Stimulated activated naive CD8-positive, alpha-beta T cell treated with anti-CD3 and anti-CD28 coated beads, Interleukin-15, amount 100 ng/mL, for 72 hours (primary cell): ENCODE results near the gene LIMK2.
"Not testable (repeated sequence)": the region's sequence is repeated elsewhere in the genome, so short reads cannot be mapped to it uniquely, and the experiment has no call there.

Experiments
- ATAC-seq: fragments of 150-1000 bp; cut with Tn5 transposase; 2 replicates; pipeline ENCODE4 v1.10.0; 2021; ENCODE audit warnings: mild to moderate bottlenecking, moderate library complexity
- DNase-seq, 2 donors: peaks; one replicate each; pipeline ENCODE4 v3.0.0; 2021 to 2022
- H3K27ac Mint-ChIP-seq, 2 donors: one replicate each; pipeline ENCODE4 v1.8.0; 2022; ENCODE audit warnings: mild to moderate bottlenecking in 2 of 2, mixed read lengths in 2 of 2, moderate library complexity in 2 of 2
- H3K27me3 Mint-ChIP-seq: one replicate; pipeline ENCODE4 v1.8.0; 2022; ENCODE audit warnings: mixed read lengths
- H3K4me1 Mint-ChIP-seq: one replicate; pipeline ENCODE4 v1.8.0; 2022; ENCODE audit warnings: mild to moderate bottlenecking, mixed read lengths
- H3K4me3 Mint-ChIP-seq, 2 donors: one replicate each; pipeline ENCODE4 v1.8.0; 2022; ENCODE audit warnings: mild to moderate bottlenecking in 2 of 2, mixed read lengths in 2 of 2, moderate library complexity in 1 of 2
- H3K9me3 Mint-ChIP-seq, 2 donors: one replicate each; pipeline ENCODE4 v1.8.0; 2022; ENCODE audit warnings: mixed read lengths in 2 of 2

LIMK2 gene

DNA sequence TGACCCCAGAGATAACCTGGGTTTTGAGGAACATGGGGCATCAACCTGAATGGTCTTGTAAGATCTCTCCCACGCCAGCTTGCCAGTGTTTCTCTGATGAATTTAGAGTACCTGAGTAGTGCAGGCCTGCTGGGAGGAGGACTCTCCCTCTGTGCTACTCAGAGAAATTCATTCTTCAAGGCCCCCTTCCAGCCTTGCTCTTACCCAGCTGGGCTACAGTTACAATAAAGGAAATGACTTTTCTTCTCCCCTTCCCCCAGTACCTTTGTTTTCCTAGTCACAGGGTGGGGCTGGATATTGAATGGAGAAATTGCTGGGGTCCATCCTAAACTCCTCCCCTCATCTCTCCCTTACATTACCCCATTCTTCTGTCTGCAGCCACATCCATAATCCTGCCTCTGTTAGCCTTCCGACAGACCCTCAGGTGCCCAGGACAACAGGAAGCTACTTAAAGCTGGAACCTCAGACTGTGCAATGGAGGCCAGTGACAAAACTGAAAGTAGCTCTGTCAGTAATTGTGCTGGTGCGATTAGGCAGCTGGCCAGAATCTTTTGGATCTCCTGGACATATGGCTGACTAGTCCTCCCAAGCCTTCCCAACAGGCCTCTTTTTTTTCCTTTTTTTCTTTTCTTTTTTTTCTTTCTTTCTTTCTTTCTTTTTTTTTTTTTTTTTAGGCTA lies 17.4 kb downstream of the LIMK2 start:
- Mint-ChIP-seq H3K4me3 (peak overlapping the region; percentile 18 to 53), H3K27me3 (no peaks in the 10 kb centered on the region), H3K9me3 (no peaks in the 10 kb centered on the region), H3K27ac (peak overlapping the region; percentile 71 to 90), H3K4me1 (peaks cover 34% of the 10 kb centered on the region)
- ATAC-seq (no peak), DNase-seq (no peak)

DNA sequence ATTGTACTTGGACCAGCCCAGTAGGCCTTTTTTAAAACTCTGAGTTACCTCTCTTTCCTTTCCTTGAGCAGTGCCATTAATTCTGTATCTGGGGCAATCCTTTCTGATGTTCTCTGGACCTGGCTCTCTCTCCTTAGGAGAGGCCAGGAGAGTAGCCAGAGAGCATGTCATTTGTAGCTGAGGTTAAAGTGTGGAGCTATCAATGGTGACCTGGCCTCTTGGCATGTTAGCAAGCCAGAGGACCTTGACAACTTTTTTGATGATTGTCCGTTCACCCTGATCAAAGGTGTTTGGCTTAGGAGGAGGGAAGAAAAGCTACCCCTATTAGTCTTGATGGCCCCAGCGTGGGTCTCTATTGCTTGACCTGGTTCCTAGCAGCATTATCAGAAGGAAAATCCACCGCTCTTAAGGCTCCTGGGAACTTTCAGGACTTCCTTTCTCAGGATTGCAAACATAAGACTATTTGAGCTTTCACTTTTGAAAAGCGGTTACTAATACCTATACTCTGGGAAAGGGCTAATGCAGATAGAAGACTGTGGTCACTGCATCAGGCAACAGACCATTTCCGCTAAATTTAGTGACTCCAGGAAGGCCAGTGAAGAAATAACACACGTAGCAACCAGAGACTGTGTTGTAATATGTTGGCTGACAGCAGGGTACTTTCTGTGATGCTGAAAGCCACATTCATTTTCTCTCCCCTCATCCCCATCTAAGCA lies 18.2 kb downstream of the LIMK2 start:
- ATAC-seq (no peak), DNase-seq (no peak)
- no peaks in the 10 kb centered on the region for H3K27me3 Mint-ChIP-seq
- peak overlapping the region in 1 of 2 donors; percentile 90 for H3K27ac Mint-ChIP-seq
- H3K4me1 Mint-ChIP-seq = peaks cover 34% of the 10 kb centered on the region
- no peaks in the 10 kb centered on the region for H3K9me3 Mint-ChIP-seq
- peak overlapping the region in 1 of 2 donors; percentile 18 for H3K4me3 Mint-ChIP-seq

- peak overlapping the region in 1 of 2 donors; percentile 90 for H3K27ac Mint-ChIP-seq
- H3K4me1 Mint-ChIP-seq = peaks cover 34% of the 10 kb centered on the region
Measured at GRCh38 chr22:31230871-31231621, 18.9 kb downstream of the LIMK2 start.

GRCh38 chr22:31233001-31233400 lies 20.9 kb downstream of the LIMK2 start:
- peaks cover 34% of the 10 kb centered on the region for H3K4me1 Mint-ChIP-seq

More at GRCh38 chr22:31230871-31231621, 18.9 kb downstream of the LIMK2 start:
- Mint-ChIP-seq H3K9me3 (no peaks in the 10 kb centered on the region), H3K4me3 (no peak overlapping the region), H3K27me3 (no peaks in the 10 kb centered on the region)
- DNase-seq (peak in 1 of 2 donors; percentile 16), ATAC-seq (no peak)

DNA sequence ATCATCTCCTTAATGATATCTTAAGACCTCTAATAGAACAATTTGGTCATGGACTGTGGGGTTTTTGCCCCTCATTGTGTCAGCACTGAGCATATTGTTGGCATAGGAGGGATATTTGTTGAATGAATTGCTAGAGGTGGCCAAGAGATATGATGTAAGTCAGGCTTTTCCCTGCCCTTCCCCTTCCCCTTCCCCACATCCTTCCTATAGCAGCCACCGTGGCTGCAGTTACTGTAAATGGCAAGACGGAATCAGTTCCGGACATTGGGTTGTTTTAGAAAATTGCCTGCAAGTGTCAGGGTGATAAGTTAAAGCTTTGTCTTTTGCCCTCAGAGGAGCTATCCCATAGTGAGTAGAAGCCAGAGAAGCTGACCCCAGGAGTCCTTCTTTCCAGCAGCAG lies 23.0 kb downstream of the LIMK2 start:
- Mint-ChIP-seq H3K27ac (peak overlapping the region in 1 of 2 donors; percentile 8), H3K4me3 (no peak overlapping the region), H3K4me1 (peaks cover 21% of the 10 kb centered on the region), H3K9me3 (no peaks in the 10 kb centered on the region), H3K27me3 (no peaks in the 10 kb centered on the region)
- ATAC-seq = no peak
- no peak for DNase-seq

More at GRCh38 chr22:31233001-31233400, 20.9 kb downstream of the LIMK2 start:
- DNase-seq = no peak
- Mint-ChIP-seq H3K4me3 (no peak overlapping the region), H3K27me3 (no peaks in the 10 kb centered on the region), H3K27ac (no peak overlapping the region), H3K9me3 (no peaks in the 10 kb centered on the region)
- no peak for ATAC-seq

DNA sequence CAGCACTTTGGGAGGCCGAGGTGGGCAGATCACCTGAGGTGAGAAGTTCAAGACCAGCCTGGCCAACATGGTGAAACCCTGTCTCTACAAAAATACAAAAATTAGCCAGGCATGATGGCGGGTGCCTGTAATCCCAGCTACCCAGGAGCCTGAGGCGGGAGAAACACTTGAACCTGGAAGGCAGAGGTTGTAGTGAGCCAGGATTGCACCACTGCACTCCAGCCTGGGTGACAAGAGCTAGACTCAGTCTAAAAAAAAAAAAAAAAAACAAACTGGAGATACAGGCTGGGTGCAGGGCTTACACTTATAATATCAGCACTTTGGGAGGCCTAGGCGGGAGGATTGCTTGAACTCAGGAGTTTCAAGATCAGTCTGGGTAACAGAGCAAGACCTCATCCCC lies 23.9 kb downstream of the LIMK2 start:
- DNase-seq, H3K27me3 Mint-ChIP-seq, ATAC-seq, H3K9me3 Mint-ChIP-seq, H3K27ac Mint-ChIP-seq, H3K4me3 Mint-ChIP-seq: not testable (repeated sequence)
- peaks cover 12% of the 10 kb centered on the region for H3K4me1 Mint-ChIP-seq

GRCh38 chr22:31238057-31238456 lies 26.0 kb downstream of the LIMK2 start:
- DNase-seq = no peak
- Mint-ChIP-seq H3K9me3 (no peaks in the 10 kb centered on the region), H3K27me3 (no peaks in the 10 kb centered on the region), H3K4me3 (no peak overlapping the region), H3K27ac (no peak overlapping the region), H3K4me1 (peaks cover 12% of the 10 kb centered on the region)
- ATAC-seq = peak; percentile 76

DNA sequence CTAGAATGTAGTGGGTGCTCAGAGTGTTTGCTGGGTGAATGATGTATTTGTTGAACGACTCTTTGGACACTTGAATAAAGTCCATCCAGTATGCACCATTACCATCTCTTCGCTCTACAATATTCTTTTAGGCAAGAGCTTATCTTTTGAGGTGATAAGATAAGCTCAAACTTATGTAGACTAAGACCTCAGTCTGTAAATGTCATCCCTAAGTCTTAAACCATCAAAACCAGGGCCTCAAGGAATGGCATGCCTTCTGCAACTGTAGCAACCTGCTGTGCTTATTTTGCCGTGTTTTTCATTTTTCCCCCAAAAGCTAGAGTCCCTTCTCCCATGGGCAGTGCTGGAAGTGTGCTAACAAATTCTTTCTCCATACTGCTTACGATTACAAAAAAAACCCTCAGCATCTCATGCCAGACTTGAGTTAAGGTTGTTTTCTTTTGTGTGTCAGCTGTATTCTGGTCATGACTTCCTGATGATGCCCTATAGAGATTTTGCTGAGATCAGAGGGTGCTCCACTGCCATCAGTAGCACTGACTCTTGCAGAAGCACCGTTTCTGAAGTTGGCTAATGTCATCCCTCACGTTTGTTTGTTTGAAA lies 27.8 kb downstream of the LIMK2 start:
- H3K27ac Mint-ChIP-seq = peak overlapping the region in 1 of 2 donors; percentile 71
- ATAC-seq = no peak
- no peak overlapping the region for H3K4me3 Mint-ChIP-seq

GRCh38 chr22:31241200-31241599 lies 29.1 kb downstream of the LIMK2 start:
- no peak for ATAC-seq
- H3K4me3 Mint-ChIP-seq = no peak overlapping the region
- no peaks in the 10 kb centered on the region for H3K27me3 Mint-ChIP-seq
- H3K4me1 Mint-ChIP-seq = peaks cover 5% of the 10 kb centered on the region
- H3K27ac Mint-ChIP-seq = no peak overlapping the region
- no peaks in the 10 kb centered on the region for H3K9me3 Mint-ChIP-seq
- DNase-seq = no peak

More for the DNA sequence above, 27.8 kb downstream of the LIMK2 start:
- no peaks in the 10 kb centered on the region for H3K27me3 Mint-ChIP-seq
- H3K9me3 Mint-ChIP-seq = no peaks in the 10 kb centered on the region
- peaks cover 5% of the 10 kb centered on the region for H3K4me1 Mint-ChIP-seq
- DNase-seq = no peak

DNA sequence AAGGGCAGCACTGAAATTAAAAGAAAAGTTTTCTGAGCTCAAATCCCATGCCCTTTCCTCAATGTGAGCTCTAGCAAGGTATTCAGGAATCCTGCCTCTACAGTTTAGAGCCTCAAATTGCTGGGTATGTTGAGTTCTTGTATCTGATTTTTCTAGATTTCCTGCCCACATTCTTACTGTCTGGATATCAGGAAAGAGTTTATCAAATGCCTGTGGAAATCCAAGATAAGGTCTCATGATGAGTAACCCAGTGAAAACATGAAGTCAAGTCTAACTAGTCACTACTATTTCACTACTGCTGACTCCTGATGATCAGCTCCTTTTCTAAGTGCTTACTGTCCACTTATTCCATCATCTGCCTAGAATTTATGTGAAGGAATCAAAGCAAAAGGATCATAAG lies 29.8 kb downstream of the LIMK2 start:
- no peaks in the 10 kb centered on the region for H3K9me3 Mint-ChIP-seq
- H3K27ac Mint-ChIP-seq = no peak overlapping the region
- no peak overlapping the region for H3K4me3 Mint-ChIP-seq
- H3K27me3 Mint-ChIP-seq = no peaks in the 10 kb centered on the region
- H3K4me1 Mint-ChIP-seq = peaks cover 9% of the 10 kb centered on the region
- ATAC-seq (no peak), DNase-seq (no peak)

GRCh38 chr22:31243339-31244045 lies 31.4 kb downstream of the LIMK2 start:
- no peak overlapping the region for H3K27ac Mint-ChIP-seq
- no peak for ATAC-seq
- no peaks in the 10 kb centered on the region for H3K9me3 Mint-ChIP-seq
- no peak overlapping the region for H3K4me3 Mint-ChIP-seq
- H3K27me3 Mint-ChIP-seq = no peaks in the 10 kb centered on the region
- H3K4me1 Mint-ChIP-seq = peaks cover 22% of the 10 kb centered on the region
- no peak for DNase-seq

GRCh38 chr22:31244046-31244942 lies 32.2 kb downstream of the LIMK2 start:
- DNase-seq (no peak), ATAC-seq (no peak)
- no peak overlapping the region for H3K4me3 Mint-ChIP-seq
- no peak overlapping the region for H3K27ac Mint-ChIP-seq
- H3K9me3 Mint-ChIP-seq = no peaks in the 10 kb centered on the region
- no peaks in the 10 kb centered on the region for H3K27me3 Mint-ChIP-seq
- H3K4me1 Mint-ChIP-seq = peaks cover 30% of the 10 kb centered on the region

GRCh38 chr22:31244943-31245451 lies 32.9 kb downstream of the LIMK2 start:
- ATAC-seq (no peak), DNase-seq (no peak)
- H3K9me3 Mint-ChIP-seq = no peaks in the 10 kb centered on the region
- H3K4me3 Mint-ChIP-seq = no peak overlapping the region
- no peaks in the 10 kb centered on the region for H3K27me3 Mint-ChIP-seq
- no peak overlapping the region for H3K27ac Mint-ChIP-seq
- H3K4me1 Mint-ChIP-seq = peaks cover 30% of the 10 kb centered on the region

GRCh38 chr22:31245998-31246397 lies 33.9 kb downstream of the LIMK2 start:
- not testable (repeated sequence) for H3K27me3 Mint-ChIP-seq, ATAC-seq, DNase-seq, H3K27ac Mint-ChIP-seq, H3K9me3 Mint-ChIP-seq, H3K4me3 Mint-ChIP-seq
- peaks cover 30% of the 10 kb centered on the region for H3K4me1 Mint-ChIP-seq
